Endothelial cell of umbilical vein (primary cell): ENCODE results near the gene USP6NL. TPM values are rescaled to one million over a fixed set of nuclear protein-coding genes. Genes with fewer than 3 reads are reported as not detected.
A peak's percentile ranks its signal among the peaks of the same experiment; 100 is the strongest.

ENCODE experiments used
- BruUV-seq: library from RNA; stranded (reverse); fragments of 400-500 nt; replicated peaks from 2 replicates; lab custom pipeline; 2021; lab: Mats Ljungman, UMichigan
- CTCF ChIA-PET: fragments of 300-600, 350-600 bp; sonication (Branson Sonifier 250); formaldehyde crosslinking; loops from one replicate; lab custom pipeline; 2021; ENCODE audit warnings: antibody characterized with exemption, inconsistent platforms; lab: Charles Lee
- POLR2A ChIA-PET: fragments of 300-600, 350-600 bp; sonication (Branson Sonifier 250); formaldehyde crosslinking; loops from one replicate; lab custom pipeline; 2021; ENCODE audit warnings: antibody characterized with exemption, inconsistent platforms; lab: Charles Lee
- DNase-seq: peaks from one replicate; pipeline ENCODE4 v3.0.0-alpha.2; 2011; ENCODE audit warnings: low read depth, low spot score
- FAIRE-seq: peaks from 2 replicates; lab custom pipeline; 2011; peaks lifted over from hg19 to GRCh38; lab: Jason Lieb, UNC
- H2AFZ ChIP-seq: 2 replicates; pipeline ENCODE4 v1.6.0; 2012; ENCODE audit warnings: low read depth, low read length, control low read depth, inconsistent platforms
- H3K27ac ChIP-seq: 2 replicates; pipeline ENCODE4 v1.5.1; 2011; ENCODE audit warnings: low read depth, mild to moderate bottlenecking, control low read depth, low read length, moderate library complexity; ENCODE audit not compliant: insufficient read depth
- H3K27me3 ChIP-seq, 2 experiments: 2 replicates each; pipeline versions ENCODE4 v1.6.0 to v1.6.1; 2011; ENCODE audit warnings: low read length in 2 of 2, mixed read lengths in 1 of 2; ENCODE audit not compliant: control insufficient read depth in 2 of 2, insufficient read depth in 2 of 2
- H3K36me3 ChIP-seq, 2 experiments: 2 replicates in 1 of 2; 3 replicates in 1 of 2; pipeline ENCODE4 v1.5.1; 2011; ENCODE audit warnings: low read length in 2 of 2, mild to moderate bottlenecking in 1 of 2, moderate library complexity in 1 of 2; ENCODE audit not compliant: control insufficient read depth in 2 of 2, insufficient read depth in 2 of 2; ENCODE audit errors: extremely low read depth in 1 of 2
- H3K4me1 ChIP-seq: 3 replicates; pipeline ENCODE4 v1.5.1; 2011; ENCODE audit warnings: mild to moderate bottlenecking, low read length; ENCODE audit not compliant: control insufficient read depth, insufficient read depth; ENCODE audit errors: extremely low read depth
- H3K4me2 ChIP-seq: 2 replicates; pipeline ENCODE4 v1.6.1; 2011; ENCODE audit warnings: low read length, control low read depth, mixed read lengths; ENCODE audit not compliant: insufficient read depth
- H3K4me3 ChIP-seq, 3 experiments: fragments of 200-600 bp in 1 of 3; sonication (generic), shearing (Covaris generic) in 1 of 3; replicated peaks in 1 of 3; 2 replicates each; pipeline ENCODE4 v1.5.1; 2011 to 2016; ENCODE audit warnings: control low read depth in 3 of 3, low read length in 3 of 3, mild to moderate bottlenecking in 2 of 3, inconsistent platforms in 1 of 3, low read depth in 1 of 3, moderate library complexity in 1 of 3; ENCODE audit not compliant: insufficient read depth in 1 of 3
- H3K79me2 ChIP-seq: 2 replicates; pipeline ENCODE4 v1.6.0; 2012; ENCODE audit warnings: low read length, inconsistent platforms; ENCODE audit not compliant: control insufficient read depth, insufficient read depth
- H3K9ac ChIP-seq: replicated peaks from 2 replicates; pipeline ENCODE3; 2011; ENCODE audit warnings: low read length, control low read depth; ENCODE audit not compliant: insufficient read depth; ENCODE audit errors: extremely low read depth
- H3K9me1 ChIP-seq: replicated peaks from 3 replicates; pipeline ENCODE4 v1.6.0; 2011; ENCODE audit warnings: mild to moderate bottlenecking, low read length; ENCODE audit not compliant: control insufficient read depth, insufficient read depth; ENCODE audit errors: extremely low read depth
- H3K9me3 ChIP-seq: replicated peaks from 2 replicates; pipeline ENCODE4 v1.5.1; 2012; ENCODE audit warnings: low read length, inconsistent platforms; ENCODE audit not compliant: control insufficient read depth, insufficient read depth
- H4K20me1 ChIP-seq: replicated peaks from 2 replicates; pipeline ENCODE3; 2011; ENCODE audit warnings: mild to moderate bottlenecking, low read length; ENCODE audit not compliant: control insufficient read depth, insufficient read depth; ENCODE audit errors: extremely low read depth
- CTCF ChIP-seq, 2 donors: IDR thresholded peaks; 1 replicate in 1 of 2; 2 replicates in 1 of 2; pipeline ENCODE4 v1.5.1; 2011; ENCODE audit warnings: low read length in 2 of 2, mild to moderate bottlenecking in 2 of 2, moderate library complexity in 2 of 2, control low read depth in 1 of 2, inconsistent platforms in 1 of 2, low read depth in 1 of 2; ENCODE audit not compliant: insufficient read depth in 1 of 2; ENCODE audit errors: extremely low read depth in 1 of 2
- EZH2 ChIP-seq: IDR thresholded peaks from 2 replicates; pipeline ENCODE4 v1.6.1; 2012; ENCODE audit warnings: borderline replicate concordance, low read depth, mild to moderate bottlenecking, moderate library complexity, low read length, inconsistent platforms; ENCODE audit not compliant: severe bottlenecking
- FOS ChIP-seq: IDR thresholded peaks from 2 replicates; pipeline ENCODE4 v1.6.1; 2011; ENCODE audit warnings: mild to moderate bottlenecking, low read length, moderate library complexity, borderline replicate concordance; ENCODE audit not compliant: insufficient read depth
- GATA2 ChIP-seq: IDR thresholded peaks from 2 replicates; pipeline ENCODE4 v1.7.0; 2011; ENCODE audit warnings: low read depth, mild to moderate bottlenecking, moderate library complexity, mixed read lengths, low read length; ENCODE audit not compliant: insufficient read length, insufficient read depth
- JUN ChIP-seq: IDR thresholded peaks from 2 replicates; pipeline ENCODE4 v1.6.1; 2011; ENCODE audit warnings: borderline replicate concordance, low read depth; ENCODE audit not compliant: insufficient read length, insufficient read depth
- MAX ChIP-seq: IDR thresholded peaks from 2 replicates; pipeline ENCODE4 v1.6.1; 2011; ENCODE audit not compliant: insufficient read depth, insufficient read length
- MYC ChIP-seq: IDR thresholded peaks from one replicate; pipeline ENCODE4 v1.6.1; 2011; ENCODE audit warnings: mild to moderate bottlenecking, low read depth, low read length
- POLR2A ChIP-seq: IDR thresholded peaks from 2 replicates; pipeline ENCODE4 v1.6.1; 2012; ENCODE audit warnings: low read depth, mild to moderate bottlenecking, control low read depth, low read length
- POLR2AphosphoS5 ChIP-seq: IDR thresholded peaks from 2 replicates; pipeline ENCODE4 v1.6.1; 2012; ENCODE audit warnings: low read depth, mild to moderate bottlenecking, control low read depth, low read length, moderate library complexity; ENCODE audit not compliant: insufficient read depth
- dilution Hi-C: fragments of 300-500 bp; cut with MboI; formaldehyde crosslinking; loops from one replicate; pipeline ENCODE4 v1.15.0; 2019; ENCODE audit warnings: low sequenced_read_pairs; ENCODE audit not compliant: extremely low pct_ligation_motif_present
- intact Hi-C: fragments of 100-400 bp; cut with micrococcal nuclease; formaldehyde crosslinking; loops from one replicate; pipeline ENCODE4 v1.10.0; 2022
- polyA plus RNA-seq, 4 experiments: library from polyadenylated mRNA; depleted of rRNA in 3 of 4; stranded (reverse) in 3 of 4; unstranded in 1 of 4; fragments of >200 nt; gene quantifications; 2 replicates each; pipeline versions ENCODE4 v1.2.1 to v1.2.3, GENCODE V29; 2011 to 2012; ENCODE audit warnings: missing spikeins in 1 of 4
- total RNA-seq: library from RNA; stranded (reverse); gene quantifications from 2 replicates; pipeline ENCODE4 v1.2.3, GENCODE V29; 2021

The USP6NL gene
- total and polyA plus RNA-seq, 2 donors (not counting 3 experiments of a cell fraction or from before 2014, with no cell fraction given) = 13.5 to 29.2 TPM

- BruUV-seq = no TSS peak
These were observed 72.1 kb downstream of the USP6NL start for GRCh38 chr10:11539191-11539868.

GRCh38 chr10:11538834-11539190, 72.6 kb downstream of the USP6NL start:
- Histone ChIP-seq H3K4me1 (peaks cover 5% of the 10 kb centered on the region), H3K79me2 (peaks cover 20% of the 10 kb centered on the region), H3K9me3 (no peaks in the 10 kb centered on the region), H3K4me3 (no peak overlapping the region), H3K27ac (no peak overlapping the region), H3K9me1 (no peaks in the 10 kb centered on the region), H2AFZ (no peak overlapping the region), H3K4me2 (no peak overlapping the region), H4K20me1 (peaks cover 6% of the 10 kb centered on the region), H3K27me3 (no peaks in the 10 kb centered on the region), H3K9ac (no peak overlapping the region), H3K36me3 (no peaks in the 10 kb centered on the region)
- FAIRE-seq (no peak), DNase-seq (no peak)
- dilution Hi-C loops (no loop called here), intact Hi-C loops (no loop called here)
- POLR2A ChIA-PET = no interaction called here
- BruUV-seq = no TSS peak
- TF ChIP-seq MAX (no peak), CTCF (IDR thresholded peaks at IDR 0.05; ENCODE audit: extremely low read depth in 1 of 2, insufficient read depth in 1 of 2, low read depth in 1 of 2, low read length in 2 of 2) (no peak), FOS (no peak), POLR2AphosphoS5 (no peak), MYC (no peak), JUN (no peak), POLR2A (no peak), EZH2 (no peak), GATA2 (no peak)
- CTCF ChIA-PET = interaction anchor here (0.6 to 1.6 kb wide), 3 partner anchors 18 to 186 kb away, joined by 3 to 6 read pairs (median 5); no protein-coding TSS in a partner anchor

More at GRCh38 chr10:11539191-11539868, 72.1 kb downstream of the USP6NL start:
- Histone ChIP-seq H3K9me3 (no peaks in the 10 kb centered on the region), H3K79me2 (peaks cover 16% of the 10 kb centered on the region), H3K4me2 (no peak overlapping the region), H3K4me1 (peaks cover 5% of the 10 kb centered on the region), H3K9me1 (no peaks in the 10 kb centered on the region), H3K27me3 (no peaks in the 10 kb centered on the region), H3K27ac (no peak overlapping the region), H4K20me1 (peaks cover 6% of the 10 kb centered on the region), H3K36me3 (no peaks in the 10 kb centered on the region), H3K9ac (no peak overlapping the region), H2AFZ (no peak overlapping the region), H3K4me3 (no peak overlapping the region)
- dilution Hi-C loops (no loop called here), intact Hi-C loops (no loop called here)
- TF ChIP-seq FOS = peak; percentile 44
- no peak for TF ChIP-seq EZH2
- TF ChIP-seq GATA2 = no peak
- peak; percentile 13 for TF ChIP-seq JUN
- POLR2A ChIA-PET = no interaction called here
- FAIRE-seq (no peak), DNase-seq (peak; percentile 31)
- CTCF ChIA-PET = interaction anchor here (0.6 to 1.6 kb wide), 5 partner anchors 13 to 218 kb away, joined by 3 to 6 read pairs (median 4); no protein-coding TSS in a partner anchor
